KMS-11 (cell line): ENCODE results near the gene ARL5B.

Experiments
- H2AFZ ChIP-seq: fragments of 200-600 bp; sonication (generic); 2 replicates; pipeline ENCODE4 v1.6.1; 2016; ENCODE audit warnings: antibody characterized with exemption, mixed run types, low read depth
- H3K27ac ChIP-seq: fragments of 200-600 bp; sonication (generic); 2 replicates; pipeline ENCODE4 v1.6.1; 2016; ENCODE audit warnings: mild to moderate bottlenecking, mixed run types
- H3K27me3 ChIP-seq: fragments of 200-600 bp; sonication (generic); 2 replicates; pipeline ENCODE4 v1.6.1; 2017; ENCODE audit warnings: mild to moderate bottlenecking, low read depth, mixed run types, moderate library complexity; ENCODE audit not compliant: insufficient read depth
- H3K36me3 ChIP-seq: fragments of 200-600 bp; sonication (generic); 2 replicates; pipeline ENCODE4 v1.6.1; 2017; ENCODE audit warnings: mild to moderate bottlenecking, mixed run types; ENCODE audit not compliant: insufficient read depth
- H3K4me1 ChIP-seq: fragments of 200-600 bp; sonication (generic); 2 replicates; pipeline ENCODE4 v1.6.1; 2016; ENCODE audit warnings: mild to moderate bottlenecking, low read depth, mixed run types; ENCODE audit not compliant: poor library complexity, severe bottlenecking
- H3K4me2 ChIP-seq: fragments of 200-600 bp; sonication (generic); 2 replicates; pipeline ENCODE4 v1.7.0; 2016; ENCODE audit warnings: mild to moderate bottlenecking, mixed run types
- H3K4me3 ChIP-seq: fragments of 200-600 bp; sonication (generic); IDR thresholded peaks from 2 replicates; pipeline ENCODE4 v1.6.1; 2017; ENCODE audit warnings: low read depth, low read length, mixed read lengths; ENCODE audit not compliant: insufficient read depth
- H3K79me2 ChIP-seq: fragments of 200-600 bp; sonication (generic); 2 replicates; pipeline ENCODE4 v1.6.1; 2016; ENCODE audit warnings: low read depth, mixed run types; ENCODE audit not compliant: insufficient read depth
- H3K9ac ChIP-seq: fragments of 200-600 bp; sonication (generic); 2 replicates; pipeline ENCODE4 v1.6.1; 2016; ENCODE audit warnings: mild to moderate bottlenecking, mixed run types
- H4K20me1 ChIP-seq: fragments of 200-600 bp; sonication (generic); 2 replicates; pipeline ENCODE4 v1.6.1; 2016; ENCODE audit warnings: mild to moderate bottlenecking, mixed run types; ENCODE audit not compliant: insufficient read depth
- TF ChIP-seq, protein P1 (sequence below): fragments of 200-600 bp; sonication (generic); conservative IDR thresholded peaks from 2 replicates; pipeline ENCODE4 v1.6.1; 2017; ENCODE audit warnings: low read depth, mild to moderate bottlenecking, antibody characterized with exemption, low read length, moderate library complexity, mixed read lengths

Gene ARL5B

DNA sequence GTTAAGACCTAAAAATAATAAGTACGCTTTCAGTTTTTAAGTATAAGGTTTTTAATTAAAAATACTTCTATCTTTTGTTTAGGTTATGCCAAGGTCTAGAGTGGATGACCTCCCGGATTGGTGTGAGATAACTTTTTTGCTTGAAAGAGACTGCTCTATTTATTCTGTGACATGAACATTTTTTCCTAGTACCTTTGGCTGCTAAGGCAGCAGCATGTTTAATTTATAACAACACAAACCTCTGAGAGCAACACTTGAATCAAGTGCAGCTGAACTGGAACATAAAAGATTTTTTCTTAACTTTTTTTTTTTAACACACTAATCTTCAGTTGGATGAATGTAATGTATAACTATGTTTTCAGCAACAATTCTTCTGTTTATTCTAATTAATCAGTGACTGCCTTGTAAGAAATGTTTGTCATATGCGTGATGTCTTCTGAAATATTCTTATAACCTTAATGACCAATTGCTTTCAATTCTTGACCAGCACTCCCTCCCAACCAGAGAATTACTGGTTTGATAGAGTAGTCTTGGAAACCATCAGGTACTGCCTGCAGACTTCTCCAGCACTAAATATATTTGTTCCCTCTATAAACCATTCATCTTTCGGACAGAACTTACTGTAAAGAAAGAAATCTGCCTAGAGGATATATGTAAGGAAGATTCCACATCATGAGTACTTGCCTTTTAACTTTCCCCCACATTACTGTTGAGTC is 16.0 kb downstream of the ARL5B start:
- Histone ChIP-seq H3K9ac (no peak overlapping the region), H4K20me1 (no peaks in the 10 kb centered on the region), H3K27me3 (no peaks in the 10 kb centered on the region), H3K27ac (no peak overlapping the region), H3K4me3 (no peak overlapping the region), H3K4me1 (no peaks in the 10 kb centered on the region), H3K79me2 (no peaks in the 10 kb centered on the region), H2AFZ (no peak overlapping the region), H3K4me2 (no peak overlapping the region), H3K36me3 (no peaks in the 10 kb centered on the region)
- TF ChIP-seq, protein P1, sequence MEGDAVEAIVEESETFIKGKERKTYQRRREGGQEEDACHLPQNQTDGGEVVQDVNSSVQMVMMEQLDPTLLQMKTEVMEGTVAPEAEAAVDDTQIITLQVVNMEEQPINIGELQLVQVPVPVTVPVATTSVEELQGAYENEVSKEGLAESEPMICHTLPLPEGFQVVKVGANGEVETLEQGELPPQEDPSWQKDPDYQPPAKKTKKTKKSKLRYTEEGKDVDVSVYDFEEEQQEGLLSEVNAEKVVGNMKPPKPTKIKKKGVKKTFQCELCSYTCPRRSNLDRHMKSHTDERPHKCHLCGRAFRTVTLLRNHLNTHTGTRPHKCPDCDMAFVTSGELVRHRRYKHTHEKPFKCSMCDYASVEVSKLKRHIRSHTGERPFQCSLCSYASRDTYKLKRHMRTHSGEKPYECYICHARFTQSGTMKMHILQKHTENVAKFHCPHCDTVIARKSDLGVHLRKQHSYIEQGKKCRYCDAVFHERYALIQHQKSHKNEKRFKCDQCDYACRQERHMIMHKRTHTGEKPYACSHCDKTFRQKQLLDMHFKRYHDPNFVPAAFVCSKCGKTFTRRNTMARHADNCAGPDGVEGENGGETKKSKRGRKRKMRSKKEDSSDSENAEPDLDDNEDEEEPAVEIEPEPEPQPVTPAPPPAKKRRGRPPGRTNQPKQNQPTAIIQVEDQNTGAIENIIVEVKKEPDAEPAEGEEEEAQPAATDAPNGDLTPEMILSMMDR: no peak

DNA sequence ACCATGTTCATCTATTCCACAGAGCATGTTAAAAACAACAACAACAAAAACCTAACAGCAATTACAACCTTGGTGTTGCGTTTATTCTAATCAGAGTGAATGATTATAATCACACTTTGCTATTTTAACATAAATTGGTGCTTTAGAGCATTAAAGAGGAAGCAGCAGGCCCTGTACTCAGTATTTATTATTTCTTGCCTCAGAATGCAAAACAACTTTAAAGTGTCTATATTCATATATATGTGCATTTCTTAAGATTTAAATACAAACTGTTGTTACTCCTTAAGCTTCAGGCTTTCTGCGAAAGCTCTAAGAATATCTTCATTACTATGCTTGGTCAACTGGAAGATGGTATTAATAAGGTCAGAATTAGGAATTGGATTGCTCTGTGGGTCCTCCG is 21.5 kb downstream of the ARL5B start:
- Histone ChIP-seq H4K20me1 (no peaks in the 10 kb centered on the region), H3K4me1 (no peaks in the 10 kb centered on the region), H3K9ac (no peak overlapping the region), H3K36me3 (no peaks in the 10 kb centered on the region), H3K79me2 (no peaks in the 10 kb centered on the region), H2AFZ (no peak overlapping the region), H3K27ac (no peak overlapping the region), H3K4me2 (no peak overlapping the region), H3K4me3 (no peak overlapping the region), H3K27me3 (no peaks in the 10 kb centered on the region)
- TF ChIP-seq, protein P1: no peak

DNA sequence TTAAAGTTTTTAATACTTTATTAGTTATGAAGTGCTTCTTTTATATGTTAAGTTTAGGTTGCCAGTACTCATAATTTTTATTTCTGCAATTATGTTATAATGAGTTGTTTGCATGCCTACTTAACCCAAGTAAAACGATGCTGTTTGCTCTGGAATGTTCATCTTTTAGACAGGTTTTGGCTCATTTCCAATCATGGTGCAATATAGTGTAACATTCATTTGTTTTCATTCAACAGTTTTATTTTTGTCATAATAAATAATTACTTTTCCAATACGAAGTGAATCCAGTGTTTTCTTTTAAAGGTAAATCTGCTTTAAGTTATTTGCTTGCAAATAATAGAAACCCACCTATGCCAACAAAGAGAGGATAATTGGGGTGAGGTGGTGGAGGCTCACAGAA is 22.1 kb downstream of the ARL5B start:
- no peaks in the 10 kb centered on the region for H3K36me3 ChIP-seq
- no peaks in the 10 kb centered on the region for H3K27me3 ChIP-seq
- H3K27ac ChIP-seq: no peak overlapping the region
- no peaks in the 10 kb centered on the region for H3K4me1 ChIP-seq
- no peak overlapping the region for H2AFZ ChIP-seq
- no peak overlapping the region for H3K9ac ChIP-seq
- no peaks in the 10 kb centered on the region for H4K20me1 ChIP-seq
- H3K79me2 ChIP-seq: no peaks in the 10 kb centered on the region
- H3K4me2 ChIP-seq: no peak overlapping the region
- no peak overlapping the region for H3K4me3 ChIP-seq
- TF ChIP-seq, protein P1: no peak

DNA sequence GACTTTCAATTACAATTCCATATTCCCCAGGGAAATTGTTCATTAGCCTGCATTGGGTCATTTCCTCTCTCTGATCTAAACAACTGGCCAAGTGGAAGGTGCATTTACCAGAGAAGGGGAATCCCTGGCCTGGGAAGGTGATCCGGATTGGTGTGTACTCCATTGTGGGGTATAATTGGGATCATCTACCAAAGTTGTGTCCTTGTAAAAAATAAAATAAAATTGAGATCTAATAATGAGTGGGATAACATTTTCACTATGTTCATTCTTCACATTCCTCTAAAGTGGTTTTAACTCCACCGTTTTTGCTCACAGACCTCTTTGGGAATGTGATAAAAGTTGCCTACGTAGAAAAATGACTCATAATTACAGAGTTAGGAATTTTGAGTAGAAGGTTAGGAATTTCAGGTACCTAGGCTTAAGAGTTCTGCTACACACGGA is 22.8 kb downstream of the ARL5B start:
- H3K4me1 ChIP-seq: no peaks in the 10 kb centered on the region
- no peaks in the 10 kb centered on the region for H3K27me3 ChIP-seq
- no peak overlapping the region for H3K4me2 ChIP-seq
- H3K79me2 ChIP-seq: no peaks in the 10 kb centered on the region
- no peaks in the 10 kb centered on the region for H4K20me1 ChIP-seq
- TF ChIP-seq, protein P1: no peak
- no peak overlapping the region for H2AFZ ChIP-seq
- H3K4me3 ChIP-seq: no peak overlapping the region
- H3K27ac ChIP-seq: no peak overlapping the region
- H3K9ac ChIP-seq: no peak overlapping the region
- no peaks in the 10 kb centered on the region for H3K36me3 ChIP-seq
